Measurements from ENCODE around the gene BRF1. TPM values are rescaled to one million over a fixed set of nuclear protein-coding genes. Genes with fewer than 3 reads are reported as not detected.
A peak's percentile ranks its signal among the peaks of the same experiment; 100 is the strongest.

Gene BRF1
- total RNA-seq, 4 donors from 2014 or later = 37.9 to 102 (median 52.5) TPM

- no peak for DNase-seq (ENCODE audit: low spot score in 2 of 2)
- Histone ChIP-seq H3K4me1 (peaks cover 45% of the 10 kb centered on the region), H3K27ac (peak within 1 kb of the TSS; percentile 79), H3K27me3 (no peaks in the 10 kb centered on the region), H3K36me3 (no peaks in the 10 kb centered on the region), H3K9me3 (no peaks in the 10 kb centered on the region), H3K4me3 (peak within 1 kb of the TSS; percentile 82)
- no peak for TF ChIP-seq POLR2A (IDR thresholded peaks at IDR 0.05)
- no peak for TF ChIP-seq POLR2AphosphoS5 (IDR thresholded peaks at IDR 0.05)
- no peak for TF ChIP-seq EP300 (IDR thresholded peaks at IDR 0.05)
- no peak for TF ChIP-seq CTCF (IDR thresholded peaks at IDR 0.05)
- no CpG with 5 or more reads among the region's 163 CpGs for WGBS
Measured at GRCh38 chr14:105314287-105315200, 13.7 kb upstream of the BRF1 start, which contains the start of gene PACS2. TSS of gene PACS2 (plus strand) at chr14:105314748. CDS start at chr14:105314919, 171 bp downstream.

GRCh38 chr14:105313381-105314286 lies 12.8 kb upstream of the BRF1 start:
- Histone ChIP-seq H3K27ac (peak overlapping the region; percentile 79), H3K4me1 (peaks cover 45% of the 10 kb centered on the region), H3K4me3 (peak overlapping the region; percentile 61), H3K27me3 (no peaks in the 10 kb centered on the region), H3K9me3 (no peaks in the 10 kb centered on the region), H3K36me3 (no peaks in the 10 kb centered on the region)
- TF ChIP-seq POLR2AphosphoS5 (IDR thresholded peaks at IDR 0.05) (no peak), POLR2A (IDR thresholded peaks at IDR 0.05) (no peak), CTCF (IDR thresholded peaks at IDR 0.05) (no peak), EP300 (IDR thresholded peaks at IDR 0.05) (no peak)
- DNase-seq (ENCODE audit: low spot score in 2 of 2) = no peak
- WGBS = 39% methylated on average over 18 of the region's 48 CpGs

- no peaks in the 10 kb centered on the region for H3K36me3 ChIP-seq
- TF ChIP-seq EP300 (IDR thresholded peaks at IDR 0.05) (no peak), POLR2A (IDR thresholded peaks at IDR 0.05) (no peak), POLR2AphosphoS5 (IDR thresholded peaks at IDR 0.05) (no peak), CTCF (IDR thresholded peaks at IDR 0.05) (no peak)
- no peaks in the 10 kb centered on the region for H3K27me3 ChIP-seq
- peak overlapping the region; percentile 79 for H3K27ac ChIP-seq
- 78% methylated on average over 13 of the region's 13 CpGs for WGBS
- H3K4me1 ChIP-seq = peaks cover 42% of the 10 kb centered on the region
- no peak overlapping the region for H3K4me3 ChIP-seq
- DNase-seq (ENCODE audit: low spot score in 2 of 2) = no peak
- H3K9me3 ChIP-seq = no peaks in the 10 kb centered on the region
Measured at GRCh38 chr14:105312973-105313372, 12.2 kb upstream of the BRF1 start.

- no peaks in the 10 kb centered on the region for H3K36me3 ChIP-seq
- 88% methylated on average over 6 of the region's 12 CpGs for WGBS
- H3K9me3 ChIP-seq = no peaks in the 10 kb centered on the region
- H3K27me3 ChIP-seq = no peaks in the 10 kb centered on the region
- no peak overlapping the region for H3K4me3 ChIP-seq
- no peak for DNase-seq (ENCODE audit: low spot score in 2 of 2)
- no peak for TF ChIP-seq EP300 (IDR thresholded peaks at IDR 0.05)
- no peak for TF ChIP-seq CTCF (IDR thresholded peaks at IDR 0.05)
- no peak for TF ChIP-seq POLR2A (IDR thresholded peaks at IDR 0.05)
- no peak for TF ChIP-seq POLR2AphosphoS5 (IDR thresholded peaks at IDR 0.05)
- no peak overlapping the region for H3K27ac ChIP-seq
- peaks cover 31% of the 10 kb centered on the region for H3K4me1 ChIP-seq
Measured at GRCh38 chr14:105311838-105312237, 11.0 kb upstream of the BRF1 start.

Data from suprapubic skin (tissue), 4 donors.